ENCODE results near the gene BTBD2.

BTBD2 gene

DNA sequence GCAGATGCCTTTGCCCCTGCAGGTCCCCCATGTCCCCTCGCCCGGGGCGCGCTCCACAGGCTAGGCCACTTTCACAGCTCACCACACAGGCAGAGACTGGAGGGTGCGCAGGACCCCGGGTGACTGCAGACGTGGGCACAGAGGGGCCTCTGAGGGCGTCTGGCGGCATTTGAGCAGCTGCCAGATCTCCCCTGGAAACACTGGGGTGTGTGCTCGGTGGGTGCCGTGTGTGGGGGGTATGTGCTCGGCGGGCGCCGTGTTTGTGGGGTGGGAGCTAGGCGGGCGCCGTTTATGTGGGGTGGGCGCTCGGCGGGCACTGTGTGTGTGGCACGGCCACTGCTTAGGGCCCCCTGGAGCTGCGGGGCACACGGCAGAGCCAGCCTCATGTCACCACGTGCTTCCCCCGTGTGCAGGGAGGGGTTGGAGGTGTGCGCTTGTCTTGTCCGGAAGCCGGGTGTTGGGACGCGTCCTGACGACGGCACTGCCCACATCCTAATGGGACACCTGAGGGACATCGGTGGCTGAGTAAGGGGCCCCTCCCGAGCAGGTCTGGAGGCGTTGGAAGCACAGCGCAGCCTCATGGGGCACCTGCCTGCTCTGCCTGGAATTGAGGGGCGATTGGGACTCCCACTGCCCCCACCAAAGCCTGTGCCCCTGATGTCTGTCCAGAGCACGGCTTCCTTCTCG is 57.8 kb downstream of the BTBD2 start:
- DNase-seq (ENCODE audit: extremely low read depth, insufficient read length), result no peak
- H3K4me3 ChIP-seq (replicated peaks; ENCODE audit: low read depth, low read length), result no peak overlapping the region
- no peaks in the 10 kb centered on the region for H3K27me3 ChIP-seq (replicated peaks; ENCODE audit: control insufficient read depth, insufficient read depth, low read length)
- TF ChIP-seq, protein P1, sequence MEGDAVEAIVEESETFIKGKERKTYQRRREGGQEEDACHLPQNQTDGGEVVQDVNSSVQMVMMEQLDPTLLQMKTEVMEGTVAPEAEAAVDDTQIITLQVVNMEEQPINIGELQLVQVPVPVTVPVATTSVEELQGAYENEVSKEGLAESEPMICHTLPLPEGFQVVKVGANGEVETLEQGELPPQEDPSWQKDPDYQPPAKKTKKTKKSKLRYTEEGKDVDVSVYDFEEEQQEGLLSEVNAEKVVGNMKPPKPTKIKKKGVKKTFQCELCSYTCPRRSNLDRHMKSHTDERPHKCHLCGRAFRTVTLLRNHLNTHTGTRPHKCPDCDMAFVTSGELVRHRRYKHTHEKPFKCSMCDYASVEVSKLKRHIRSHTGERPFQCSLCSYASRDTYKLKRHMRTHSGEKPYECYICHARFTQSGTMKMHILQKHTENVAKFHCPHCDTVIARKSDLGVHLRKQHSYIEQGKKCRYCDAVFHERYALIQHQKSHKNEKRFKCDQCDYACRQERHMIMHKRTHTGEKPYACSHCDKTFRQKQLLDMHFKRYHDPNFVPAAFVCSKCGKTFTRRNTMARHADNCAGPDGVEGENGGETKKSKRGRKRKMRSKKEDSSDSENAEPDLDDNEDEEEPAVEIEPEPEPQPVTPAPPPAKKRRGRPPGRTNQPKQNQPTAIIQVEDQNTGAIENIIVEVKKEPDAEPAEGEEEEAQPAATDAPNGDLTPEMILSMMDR (IDR thresholded peaks at IDR 0.05; ENCODE audit: insufficient read depth, low read length, poor library complexity, severe bottlenecking), result no peak
- peaks cover 14% of the 10 kb centered on the region for H3K36me3 ChIP-seq (ENCODE audit: control insufficient read depth, insufficient read depth, low read length)

- peaks cover 14% of the 10 kb centered on the region for H3K36me3 ChIP-seq (ENCODE audit: control insufficient read depth, insufficient read depth, low read length)
- no peak overlapping the region for H3K4me3 ChIP-seq (replicated peaks; ENCODE audit: low read depth, low read length)
- no peak for DNase-seq (ENCODE audit: extremely low read depth, insufficient read length)
- TF ChIP-seq, protein P1 (IDR thresholded peaks at IDR 0.05; ENCODE audit: insufficient read depth, low read length, poor library complexity, severe bottlenecking), result no peak
- no peaks in the 10 kb centered on the region for H3K27me3 ChIP-seq (replicated peaks; ENCODE audit: control insufficient read depth, insufficient read depth, low read length)
Measured at GRCh38 chr19:1956868-1957492, 58.5 kb downstream of the BTBD2 start.

DNA sequence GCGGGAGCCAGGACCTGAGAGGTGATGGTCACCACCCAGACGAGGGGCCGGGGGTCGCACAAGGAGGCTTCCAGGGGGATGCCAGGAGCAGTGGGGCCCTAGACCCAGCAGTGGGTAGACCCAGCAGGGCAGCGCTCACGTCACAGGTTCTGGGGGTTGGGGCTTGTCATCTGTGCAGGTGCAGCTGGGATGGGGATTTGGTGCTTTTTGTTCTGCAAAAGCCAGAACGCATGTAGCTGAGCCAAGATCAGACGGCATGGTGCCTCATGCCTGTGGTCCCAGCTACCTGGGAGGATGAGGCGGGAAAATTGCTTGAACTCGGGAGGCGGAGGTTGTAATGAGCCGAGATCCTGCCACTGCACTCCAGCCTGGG is 59.4 kb downstream of the BTBD2 start:
- no peak overlapping the region for H3K4me3 ChIP-seq (replicated peaks; ENCODE audit: low read depth, low read length)
- H3K27me3 ChIP-seq (replicated peaks; ENCODE audit: control insufficient read depth, insufficient read depth, low read length), result no peaks in the 10 kb centered on the region
- TF ChIP-seq, protein P1 (IDR thresholded peaks at IDR 0.05; ENCODE audit: insufficient read depth, low read length, poor library complexity, severe bottlenecking), result no peak
- peaks cover 16% of the 10 kb centered on the region for H3K36me3 ChIP-seq (ENCODE audit: control insufficient read depth, insufficient read depth, low read length)
- DNase-seq (ENCODE audit: extremely low read depth, insufficient read length), result no peak

GRCh38 chr19:1955171-1956121 is 60.1 kb downstream of the BTBD2 start:
- H3K36me3 ChIP-seq (ENCODE audit: control insufficient read depth, insufficient read depth, low read length), result peaks cover 16% of the 10 kb centered on the region
- DNase-seq (ENCODE audit: extremely low read depth, insufficient read length), result no peak
- no peaks in the 10 kb centered on the region for H3K27me3 ChIP-seq (replicated peaks; ENCODE audit: control insufficient read depth, insufficient read depth, low read length)
- no peak overlapping the region for H3K4me3 ChIP-seq (replicated peaks; ENCODE audit: low read depth, low read length)
- TF ChIP-seq, protein P1 (IDR thresholded peaks at IDR 0.05; ENCODE audit: insufficient read depth, low read length, poor library complexity, severe bottlenecking), result no peak

DNA sequence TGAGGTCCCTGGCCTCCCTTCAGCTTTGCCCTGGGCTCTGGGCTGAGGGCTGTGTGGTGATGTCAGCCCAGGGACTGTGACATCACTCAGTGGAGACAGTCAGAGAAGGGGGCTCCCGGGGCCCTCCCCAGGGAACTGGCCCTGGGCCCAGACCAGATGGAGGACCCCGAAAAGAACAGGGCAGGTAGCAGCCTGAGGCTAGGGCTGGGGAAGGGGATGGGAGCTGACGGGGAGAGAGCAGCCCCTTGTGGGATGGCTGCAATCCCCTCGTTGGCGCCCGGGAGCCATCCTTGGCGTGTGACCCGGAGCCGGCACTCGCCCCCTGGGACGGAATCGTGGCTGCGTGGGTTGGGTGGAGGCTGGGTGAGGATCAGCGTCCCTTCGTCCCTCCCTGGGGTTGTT is 61.0 kb downstream of the BTBD2 start:
- DNase-seq (ENCODE audit: extremely low read depth, insufficient read length), result no peak
- TF ChIP-seq, protein P1 (IDR thresholded peaks at IDR 0.05; ENCODE audit: insufficient read depth, low read length, poor library complexity, severe bottlenecking), result no peak
- H3K27me3 ChIP-seq (replicated peaks; ENCODE audit: control insufficient read depth, insufficient read depth, low read length), result no peaks in the 10 kb centered on the region
- H3K36me3 ChIP-seq (ENCODE audit: control insufficient read depth, insufficient read depth, low read length), result peaks cover 19% of the 10 kb centered on the region
- no peak overlapping the region for H3K4me3 ChIP-seq (replicated peaks; ENCODE audit: low read depth, low read length)

Measured in GM06990 (cell line).